ENCODE results near the gene ZNF235. TPM values are rescaled to one million over a fixed set of nuclear protein-coding genes. Genes with fewer than 3 reads are reported as not detected.

Gene ZNF235
- total RNA-seq, 1 donor from 2014 or later, result 14.5 TPM

- intact Hi-C loops (cut with micrococcal nuclease), result loop anchor here (1.0 to 2.0 kb wide), 7 partner anchors 93 to 211 kb away; partner anchors contain the start of genes ZNF180, ZNF224, ZNF225 and ZNF226
- no peak overlapping the region for H3K27ac Mint-ChIP-seq
These were observed 632 bp upstream of the ZNF235 start for GRCh38 chr19:44305457-44305856.

GRCh38 chr19:44303976-44304568 lies 753 bp downstream of the ZNF235 start:
- Mint-ChIP-seq H3K9me3 (peaks cover 11% of the 10 kb centered on the region), H3K36me3 (ENCODE audit: low read depth) (peaks cover 41% of the 10 kb centered on the region), H3K27ac (peak overlapping the region; percentile 76), H3K4me3 (peak overlapping the region; percentile 96), H3K27me3 (peaks cover 7% of the 10 kb centered on the region), H3K4me1 (peaks cover 20% of the 10 kb centered on the region)
- intact Hi-C loops (cut with micrococcal nuclease), result loop anchor here (1.0 to 2.0 kb wide), 3 partner anchors 44 to 145 kb away; partner anchors contain the start of genes ZNF226 and ZNF229
- ChIA-PET POLR2A (interaction anchor here (1.0 to 2.0 kb wide), 4 partner anchors 91 to 369 kb away, joined by 3 to 23 read pairs (median 6); partner anchors contain the start of genes ZNF180, ZNF226, ZNF227 and ZNF45), CTCF (no interaction called here)
- DNase-seq, result no peak
- TF ChIP-seq CTCF (IDR thresholded peaks at IDR 0.05), result no peak
- no peak for ATAC-seq (ENCODE audit: low read depth)

More at GRCh38 chr19:44305457-44305856, 632 bp upstream of the ZNF235 start:
- CTCF ChIA-PET, result no interaction called here
- Mint-ChIP-seq H3K27me3 (peaks cover 7% of the 10 kb centered on the region), H3K4me1 (peaks cover 20% of the 10 kb centered on the region), H3K9me3 (peaks cover 11% of the 10 kb centered on the region), H3K4me3 (peak overlapping the region; percentile 96), H3K36me3 (ENCODE audit: low read depth) (peaks cover 27% of the 10 kb centered on the region)
- ATAC-seq (ENCODE audit: low read depth) (no peak), DNase-seq (no peak)
- POLR2A ChIA-PET, result interaction anchor here (0.6 to 2.0 kb wide), 8 partner anchors 46 to 460 kb away, joined by 3 to 23 read pairs (median 4); partner anchors contain the start of genes ZNF180, ZNF224, ZNF226 and ZNF227
- TF ChIP-seq CTCF (IDR thresholded peaks at IDR 0.05), result no peak

DNA sequence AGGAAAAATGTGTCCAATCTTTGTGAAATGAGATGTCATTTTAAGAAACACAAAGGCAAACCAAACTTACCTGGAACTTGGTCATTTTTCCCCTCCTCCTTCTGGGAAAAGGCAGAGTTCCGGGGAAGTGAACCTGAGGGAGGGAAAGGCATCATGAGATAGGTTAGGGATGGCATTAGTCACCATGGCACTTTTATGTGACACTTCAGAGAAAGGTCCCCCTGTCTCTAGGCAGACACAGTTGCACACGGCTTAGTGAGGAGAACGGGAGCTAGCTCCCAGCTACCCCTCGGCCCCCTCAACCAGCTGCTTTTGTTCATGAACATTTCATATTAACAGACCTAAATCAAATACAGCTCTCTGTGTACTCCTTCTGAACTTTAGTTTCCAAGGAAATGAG lies 1.5 kb downstream of the ZNF235 start:
- intact Hi-C loops (cut with micrococcal nuclease), result no loop called here
- ChIA-PET CTCF (no interaction called here), POLR2A (interaction anchor here (1.0 to 2.0 kb wide), 2 partner anchors 138 to 197 kb away, joined by 3 to 9 read pairs; partner anchors contain the start of genes ZNF180 and ZNF226)
- no peak for TF ChIP-seq CTCF (IDR thresholded peaks at IDR 0.05)
- peaks cover 20% of the 10 kb centered on the region for H3K4me1 Mint-ChIP-seq
- H3K27ac Mint-ChIP-seq, result no peak overlapping the region
- ATAC-seq (ENCODE audit: low read depth) (no peak), DNase-seq (no peak)
- peaks cover 6% of the 10 kb centered on the region for H3K9me3 Mint-ChIP-seq
- peaks cover 49% of the 10 kb centered on the region for H3K36me3 Mint-ChIP-seq (ENCODE audit: low read depth)
- peaks cover 3% of the 10 kb centered on the region for H3K27me3 Mint-ChIP-seq
- H3K4me3 Mint-ChIP-seq, result no peak overlapping the region

GRCh38 chr19:44284968-44285367 lies 19.9 kb downstream of the ZNF235 start:
- no peak for ATAC-seq (ENCODE audit: low read depth)
- intact Hi-C loops (cut with micrococcal nuclease), result no loop called here
- peaks cover 62% of the 10 kb centered on the region for H3K36me3 Mint-ChIP-seq (ENCODE audit: low read depth)
- no peaks in the 10 kb centered on the region for H3K27me3 Mint-ChIP-seq
- DNase-seq, result no peak
- no peak overlapping the region for H3K27ac Mint-ChIP-seq
- no peak for TF ChIP-seq CTCF (IDR thresholded peaks at IDR 0.05)
- no peak overlapping the region for H3K4me3 Mint-ChIP-seq
- ChIA-PET CTCF (no interaction called here), POLR2A (no interaction called here)
- peaks cover 49% of the 10 kb centered on the region for H3K9me3 Mint-ChIP-seq
- no peaks in the 10 kb centered on the region for H3K4me1 Mint-ChIP-seq

DNA sequence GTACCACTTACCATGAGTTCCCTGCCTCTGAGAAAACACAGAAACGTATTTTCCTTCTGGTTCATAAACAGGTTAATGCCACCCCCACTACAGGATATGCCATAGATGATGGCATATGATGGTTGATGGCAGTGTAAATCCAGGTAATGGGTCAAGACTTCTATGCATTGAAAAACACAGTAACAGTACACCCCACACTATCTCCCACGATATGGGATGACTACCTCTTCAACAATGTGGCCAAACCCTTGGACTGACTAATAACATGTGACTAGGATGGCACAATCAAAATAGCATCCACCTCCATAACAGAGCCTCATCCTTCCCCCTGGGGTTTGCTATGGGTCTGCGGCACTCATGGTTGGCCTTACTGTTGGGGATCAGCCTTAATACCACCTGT lies 22.0 kb downstream of the ZNF235 start:
- Mint-ChIP-seq H3K36me3 (ENCODE audit: low read depth) (peaks cover 48% of the 10 kb centered on the region), H3K4me3 (no peak overlapping the region), H3K4me1 (no peaks in the 10 kb centered on the region), H3K27me3 (no peaks in the 10 kb centered on the region), H3K9me3 (peaks cover 49% of the 10 kb centered on the region), H3K27ac (no peak overlapping the region)
- DNase-seq (no peak), ATAC-seq (ENCODE audit: low read depth) (no peak)
- intact Hi-C loops (cut with micrococcal nuclease), result no loop called here
- no peak for TF ChIP-seq CTCF (IDR thresholded peaks at IDR 0.05)
- POLR2A ChIA-PET, result no interaction called here
- CTCF ChIA-PET, result no interaction called here

Data from activated B cell treated with CpG ODN at 0.5 μM for 24 hours (primary cell).